Superior temporal gyrus (tissue), 1 donor: Measurements from ENCODE around the gene TELO2.

ENCODE experiments used
- DNase-seq: peaks from one replicate; pipeline ENCODE4 v3.0.0-alpha.2; 2016; ENCODE audit errors: extremely low spot score

Gene TELO2

GRCh38 chr16:1554826-1555445 is 61.8 kb downstream of the TELO2 start:
- DNase-seq = no peak

- DNase-seq = no peak
These were observed 63.1 kb downstream of the TELO2 start for GRCh38 chr16:1556254-1556653.

- DNase-seq = no peak
These were observed 63.9 kb downstream of the TELO2 start for GRCh38 chr16:1557074-1557473.

- peak; percentile 15 for DNase-seq
These were observed 64.4 kb downstream of the TELO2 start for GRCh38 chr16:1557576-1557975.

- no peak for DNase-seq
These were observed 66.4 kb downstream of the TELO2 start for GRCh38 chr16:1559446-1559975.
